Nephron progenitor cell (in vitro differentiated cells): ENCODE results near the gene HOXC6.

Source experiments
- DNase-seq: peaks from one replicate; pipeline ENCODE4 v3.0.0; 2021
- H3K27ac Mint-ChIP-seq: 2 replicates; pipeline ENCODE4 v1.8.0; 2021; ENCODE audit warnings: mild to moderate bottlenecking, moderate library complexity, mixed read lengths
- H3K27me3 Mint-ChIP-seq: 2 replicates; pipeline ENCODE4 v1.8.0; 2021; ENCODE audit warnings: mild to moderate bottlenecking, low read depth, mixed read lengths; ENCODE audit not compliant: poor library complexity
- H3K36me3 Mint-ChIP-seq: 2 replicates; pipeline ENCODE4 v1.8.0; 2021; ENCODE audit warnings: low read depth, mixed read lengths
- H3K4me1 Mint-ChIP-seq: 2 replicates; pipeline ENCODE4 v1.8.0; 2021; ENCODE audit warnings: mixed read lengths
- H3K4me3 Mint-ChIP-seq: 2 replicates; pipeline ENCODE4 v1.8.0; 2021; ENCODE audit warnings: mild to moderate bottlenecking, moderate library complexity, mixed read lengths
- H3K9me3 Mint-ChIP-seq: 2 replicates; pipeline ENCODE4 v1.8.0; 2021; ENCODE audit warnings: mild to moderate bottlenecking, moderate library complexity, mixed read lengths
- CTCF ChIP-seq: fragments of 200-600 bp; sonication (generic); IDR thresholded peaks from 2 replicates; pipeline ENCODE4 v1.5.0; 2021; ENCODE audit warnings: antibody characterized with exemption

The HOXC6 gene

GRCh38 chr12:53997204-53998109, 30.8 kb upstream of the HOXC6 start:
- no peak for TF ChIP-seq CTCF
- peaks cover 54% of the 10 kb centered on the region for H3K36me3 Mint-ChIP-seq
- peaks cover 44% of the 10 kb centered on the region for H3K4me1 Mint-ChIP-seq
- H3K9me3 Mint-ChIP-seq, result no peaks in the 10 kb centered on the region
- peak; percentile 50 for DNase-seq
- H3K27me3 Mint-ChIP-seq, result peaks cover 20% of the 10 kb centered on the region
- H3K27ac Mint-ChIP-seq, result peak overlapping the region; percentile 99
- peak overlapping the region; percentile 98 for H3K4me3 Mint-ChIP-seq

- H3K27ac Mint-ChIP-seq, result peak overlapping the region; percentile 99
- no peak for TF ChIP-seq CTCF
- peaks cover 54% of the 10 kb centered on the region for H3K36me3 Mint-ChIP-seq
- peaks cover 44% of the 10 kb centered on the region for H3K4me1 Mint-ChIP-seq
- peak; percentile 58 for DNase-seq
- no peaks in the 10 kb centered on the region for H3K9me3 Mint-ChIP-seq
- H3K27me3 Mint-ChIP-seq, result peaks cover 17% of the 10 kb centered on the region
- peak overlapping the region; percentile 98 for H3K4me3 Mint-ChIP-seq
These were observed 29.9 kb upstream of the HOXC6 start for GRCh38 chr12:53998110-53998899.

- no peak for DNase-seq
- Mint-ChIP-seq H3K36me3 (peaks cover 54% of the 10 kb centered on the region), H3K27me3 (peaks cover 12% of the 10 kb centered on the region), H3K9me3 (no peaks in the 10 kb centered on the region), H3K4me1 (peaks cover 47% of the 10 kb centered on the region), H3K4me3 (peak overlapping the region; percentile 98), H3K27ac (peak overlapping the region; percentile 99)
- no peak for TF ChIP-seq CTCF
These were observed 29.4 kb upstream of the HOXC6 start for GRCh38 chr12:53998900-53999236.

- H3K4me3 Mint-ChIP-seq, result peak overlapping the region; percentile 98
- peaks cover 12% of the 10 kb centered on the region for H3K27me3 Mint-ChIP-seq
- H3K27ac Mint-ChIP-seq, result peak overlapping the region; percentile 97
- peak; percentile 61 for DNase-seq
- TF ChIP-seq CTCF, result no peak
- H3K9me3 Mint-ChIP-seq, result no peaks in the 10 kb centered on the region
- peaks cover 55% of the 10 kb centered on the region for H3K4me1 Mint-ChIP-seq
- H3K36me3 Mint-ChIP-seq, result peaks cover 51% of the 10 kb centered on the region
These were observed 28.6 kb upstream of the HOXC6 start for GRCh38 chr12:53999559-54000115.

- Mint-ChIP-seq H3K4me3 (peak within 1 kb of the TSS; percentile 98), H3K4me1 (peaks cover 63% of the 10 kb centered on the region), H3K27me3 (peaks cover 12% of the 10 kb centered on the region), H3K36me3 (peaks cover 44% of the 10 kb centered on the region), H3K27ac (peak within 1 kb of the TSS; percentile 99), H3K9me3 (no peaks in the 10 kb centered on the region)
- no peak for TF ChIP-seq CTCF
- DNase-seq, result peak; percentile 26
These were observed 27.8 kb upstream of the HOXC6 start, which contains the start of gene HOXC9 for GRCh38 chr12:54000116-54001114. Gene HOXC9 (plus strand): TSS chr12:54000161. CDS start chr12:54000189, 28 bp downstream.
